Natural killer cell (primary cell): Measurements from ENCODE around the gene RYR3. TPM values are rescaled to one million over a fixed set of nuclear protein-coding genes. Genes with fewer than 3 reads are reported as not detected.

Source experiments
- ATAC-seq, 3 donors: fragments of 150-1000 bp in 2 of 3; fragments of 200-7000 bp in 1 of 3; cut with Tn5 transposase; 1 replicate in 1 of 3; 2 replicates in 2 of 3; pipeline ENCODE4 v1.10.0; 2021; ENCODE audit warnings: mild to moderate bottlenecking in 2 of 3, moderate library complexity in 2 of 3
- DNase-seq, 2 donors: peaks; one replicate each; pipeline versions ENCODE4 v3.0.0 to v3.0.0-alpha.2; 2013 to 2021; ENCODE audit warnings: mixed read lengths in 1 of 2
- H3K27ac ChIP-seq: one replicate; pipeline ENCODE4 v1.5.1; 2013; ENCODE audit warnings: mild to moderate bottlenecking, low read length
- H3K27me3 ChIP-seq: one replicate; pipeline ENCODE4 v1.6.1; 2013; ENCODE audit warnings: low read length; ENCODE audit not compliant: control insufficient read depth, insufficient read depth
- H3K36me3 ChIP-seq: one replicate; pipeline ENCODE4 v1.6.1; 2013; ENCODE audit warnings: low read length; ENCODE audit not compliant: control insufficient read depth, insufficient read depth
- H3K4me1 ChIP-seq: one replicate; pipeline ENCODE4 v1.6.1; 2013; ENCODE audit warnings: low read length; ENCODE audit not compliant: control insufficient read depth, insufficient read depth
- H3K4me3 ChIP-seq: one replicate; pipeline ENCODE4 v1.5.1; 2013; ENCODE audit warnings: low read length
- H3K9me3 ChIP-seq: one replicate; pipeline ENCODE4 v1.6.1; 2013; ENCODE audit warnings: low read length; ENCODE audit not compliant: control insufficient read depth, insufficient read depth
- H3K27ac Mint-ChIP-seq, 2 donors: one replicate each; pipeline ENCODE4 v1.8.0; 2022; ENCODE audit warnings: mild to moderate bottlenecking in 2 of 2, mixed read lengths in 2 of 2, moderate library complexity in 1 of 2
- H3K27me3 Mint-ChIP-seq, 2 donors: one replicate each; pipeline ENCODE4 v1.8.0; 2022; ENCODE audit warnings: low read depth in 2 of 2, mixed read lengths in 2 of 2
- H3K36me3 Mint-ChIP-seq: one replicate; pipeline ENCODE4 v1.8.0; 2022; ENCODE audit warnings: mixed read lengths
- H3K4me1 Mint-ChIP-seq, 2 donors: one replicate each; pipeline ENCODE4 v1.8.0; 2022; ENCODE audit warnings: mixed read lengths in 2 of 2
- H3K4me3 Mint-ChIP-seq: one replicate; pipeline ENCODE4 v1.8.0; 2022; ENCODE audit warnings: mild to moderate bottlenecking, moderate library complexity, mixed read lengths
- H3K9me3 Mint-ChIP-seq, 2 donors: one replicate each; pipeline ENCODE4 v1.8.0; 2022; ENCODE audit warnings: mixed read lengths in 2 of 2
- WGBS: methylation state at CpG from one replicate; pipeline ENCODE4 v1.1.7; 2013; ENCODE audit warnings: missing lambda C conversion rate; ENCODE audit not compliant: insufficient coverage; 5-methylcytosine and 5-hydroxymethylcytosine counted together
- intact Hi-C: fragments of 100-400 bp; cut with micrococcal nuclease; formaldehyde crosslinking; loops from one replicate; pipeline ENCODE4 v1.14.2; 2022
- total RNA-seq, 4 donors: library from RNA; stranded (reverse); fragments of 120-200 nt in 1 of 4; gene quantifications; one replicate each; pipeline versions ENCODE4 v1.2.3 to v1.2.4, GENCODE V29; 2013 to 2022
- TF ChIP-seq, protein P1 (sequence below): fragments of 200-600 bp; IDR thresholded peaks from one replicate; pipeline ENCODE4 v1.8.0; 2022; ENCODE audit warnings: antibody characterized with exemption

Gene RYR3
- total RNA-seq, 3 donors from 2014 or later (not counting 1 experiment from before 2014, with no cell fraction given), result 0.09 to 6.2 TPM; not detected in 1

DNA sequence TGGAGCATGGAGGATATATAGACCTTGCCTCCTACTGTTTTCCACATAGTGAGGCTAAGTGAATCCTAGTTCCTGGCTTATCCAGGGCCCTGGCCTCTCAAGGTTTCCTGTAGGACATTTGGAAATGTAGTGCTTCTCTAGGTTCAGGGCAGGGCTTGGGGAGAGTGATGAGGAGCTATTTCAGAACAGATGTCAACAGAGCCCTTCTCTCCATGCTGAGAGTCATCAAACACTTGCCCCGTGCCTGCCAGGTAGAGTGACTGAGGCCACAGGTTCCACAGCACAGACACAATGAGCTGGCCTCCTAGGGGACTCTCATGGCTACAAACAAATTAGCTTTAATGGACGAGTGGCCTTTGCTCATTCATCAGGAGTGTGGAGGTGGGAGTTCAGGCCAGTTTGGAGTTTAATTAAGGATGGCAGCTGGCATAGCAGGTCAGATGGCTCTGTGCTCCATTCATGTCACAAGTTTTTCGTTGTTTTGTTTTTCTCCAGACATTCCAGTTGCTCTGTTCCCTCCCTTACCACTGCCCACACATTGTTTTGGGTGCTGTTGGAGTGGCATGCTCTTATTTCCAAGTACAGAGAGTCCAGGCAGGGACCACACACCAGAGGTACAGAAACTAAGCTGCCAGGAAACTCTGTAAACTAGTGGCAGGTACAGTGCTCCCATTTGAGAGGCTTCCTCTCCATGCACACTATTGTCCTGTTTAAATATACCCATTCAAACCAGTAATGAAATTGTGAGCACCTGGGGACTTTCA lies 189.8 kb downstream of the RYR3 start:
- H3K4me3 ChIP-seq, result no peak overlapping the region
- no peak overlapping the region for H3K27ac ChIP-seq
- DNase-seq, result no peak
- Mint-ChIP-seq H3K9me3 (peaks cover 0 to 2% of the 10 kb centered on the region in 2 donors), H3K4me1 (no peaks in the 10 kb centered on the region), H3K36me3 (no peaks in the 10 kb centered on the region), H3K27me3 (peaks cover 16 to 19% of the 10 kb centered on the region in 2 donors), H3K4me3 (no peak overlapping the region), H3K27ac (no peak overlapping the region)
- intact Hi-C loops, result no loop called here
- no peak for ATAC-seq
- WGBS, result 68% methylated on average over 3 of the region's 3 CpGs
- no peaks in the 10 kb centered on the region for H3K9me3 ChIP-seq
- no peaks in the 10 kb centered on the region for H3K36me3 ChIP-seq
- no peaks in the 10 kb centered on the region for H3K27me3 ChIP-seq
- TF ChIP-seq, protein P1, sequence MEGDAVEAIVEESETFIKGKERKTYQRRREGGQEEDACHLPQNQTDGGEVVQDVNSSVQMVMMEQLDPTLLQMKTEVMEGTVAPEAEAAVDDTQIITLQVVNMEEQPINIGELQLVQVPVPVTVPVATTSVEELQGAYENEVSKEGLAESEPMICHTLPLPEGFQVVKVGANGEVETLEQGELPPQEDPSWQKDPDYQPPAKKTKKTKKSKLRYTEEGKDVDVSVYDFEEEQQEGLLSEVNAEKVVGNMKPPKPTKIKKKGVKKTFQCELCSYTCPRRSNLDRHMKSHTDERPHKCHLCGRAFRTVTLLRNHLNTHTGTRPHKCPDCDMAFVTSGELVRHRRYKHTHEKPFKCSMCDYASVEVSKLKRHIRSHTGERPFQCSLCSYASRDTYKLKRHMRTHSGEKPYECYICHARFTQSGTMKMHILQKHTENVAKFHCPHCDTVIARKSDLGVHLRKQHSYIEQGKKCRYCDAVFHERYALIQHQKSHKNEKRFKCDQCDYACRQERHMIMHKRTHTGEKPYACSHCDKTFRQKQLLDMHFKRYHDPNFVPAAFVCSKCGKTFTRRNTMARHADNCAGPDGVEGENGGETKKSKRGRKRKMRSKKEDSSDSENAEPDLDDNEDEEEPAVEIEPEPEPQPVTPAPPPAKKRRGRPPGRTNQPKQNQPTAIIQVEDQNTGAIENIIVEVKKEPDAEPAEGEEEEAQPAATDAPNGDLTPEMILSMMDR, result no peak
- H3K4me1 ChIP-seq, result no peaks in the 10 kb centered on the region

DNA sequence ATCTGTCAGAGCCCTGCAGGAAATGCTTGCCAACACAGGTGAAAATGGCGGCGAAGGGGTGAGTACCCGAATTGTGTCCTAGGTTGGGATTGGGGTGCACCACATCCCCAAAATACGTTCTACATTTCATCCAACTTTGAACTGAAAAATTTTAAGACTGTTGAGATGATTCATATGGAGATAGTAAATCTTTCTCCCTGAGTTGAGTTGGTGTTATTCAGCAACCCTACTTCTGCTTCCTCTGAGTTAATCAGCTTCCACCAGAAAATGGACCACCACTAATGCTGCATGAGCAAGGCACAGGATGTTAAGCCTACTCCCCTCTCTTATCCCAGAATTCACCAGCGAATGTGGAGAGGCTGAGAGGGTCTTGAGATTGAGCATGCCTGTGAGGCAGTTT lies 192.9 kb downstream of the RYR3 start:
- Mint-ChIP-seq H3K36me3 (no peaks in the 10 kb centered on the region), H3K4me1 (no peaks in the 10 kb centered on the region), H3K27ac (no peak overlapping the region), H3K27me3 (peaks cover 16 to 19% of the 10 kb centered on the region in 2 donors), H3K9me3 (peaks cover 0 to 2% of the 10 kb centered on the region in 2 donors), H3K4me3 (no peak overlapping the region)
- intact Hi-C loops, result no loop called here
- 50% methylated on average over 2 of the region's 5 CpGs for WGBS
- no peak overlapping the region for H3K27ac ChIP-seq
- TF ChIP-seq, protein P1, result no peak
- ATAC-seq (no peak), DNase-seq (no peak)
- H3K27me3 ChIP-seq, result no peaks in the 10 kb centered on the region
- no peaks in the 10 kb centered on the region for H3K36me3 ChIP-seq
- H3K4me1 ChIP-seq, result no peaks in the 10 kb centered on the region
- H3K4me3 ChIP-seq, result no peak overlapping the region
- no peaks in the 10 kb centered on the region for H3K9me3 ChIP-seq

DNA sequence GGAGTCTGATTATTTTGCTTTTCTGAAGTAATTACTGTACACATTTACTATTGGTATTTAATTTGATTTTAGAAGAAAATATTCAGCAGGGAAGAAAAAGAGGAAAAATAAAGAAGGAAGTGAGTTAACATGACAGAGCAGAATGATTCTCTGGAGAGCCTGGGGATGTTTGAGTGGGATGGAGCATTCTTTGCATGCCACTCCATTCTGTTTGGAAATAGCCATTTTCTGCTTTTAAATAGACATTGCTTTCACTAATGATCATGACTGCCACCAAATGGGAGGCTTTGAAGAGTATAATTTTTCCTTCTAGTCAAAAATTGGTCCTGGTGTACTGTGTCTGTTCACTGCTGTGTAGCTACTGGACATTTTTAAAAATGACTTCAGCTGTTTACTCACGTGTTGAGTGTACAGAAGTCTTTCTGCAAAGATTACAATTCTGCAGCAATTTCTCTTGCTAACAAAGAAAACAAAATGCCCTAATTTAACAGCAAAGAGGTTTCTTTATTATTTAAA lies 196.1 kb downstream of the RYR3 start:
- no peaks in the 10 kb centered on the region for H3K9me3 Mint-ChIP-seq
- Histone ChIP-seq H3K4me3 (no peak overlapping the region), H3K27me3 (no peaks in the 10 kb centered on the region), H3K4me1 (no peaks in the 10 kb centered on the region), H3K9me3 (no peaks in the 10 kb centered on the region), H3K27ac (no peak overlapping the region), H3K36me3 (no peaks in the 10 kb centered on the region)
- ATAC-seq (no peak), DNase-seq (no peak)
- WGBS, result 88% methylated on average over 1 of the region's 1 CpG
- no peak overlapping the region for H3K4me3 Mint-ChIP-seq
- H3K27me3 Mint-ChIP-seq, result peaks cover 15 to 19% of the 10 kb centered on the region in 2 donors
- TF ChIP-seq, protein P1, result no peak
- H3K27ac Mint-ChIP-seq, result no peak overlapping the region
- no peaks in the 10 kb centered on the region for H3K4me1 Mint-ChIP-seq
- H3K36me3 Mint-ChIP-seq, result no peaks in the 10 kb centered on the region
- intact Hi-C loops, result no loop called here
